K562 (cell line): ENCODE results near the gene ZNF667. TPM values are rescaled to one million over a fixed set of nuclear protein-coding genes. Genes with fewer than 3 reads are reported as not detected.

Experiments used
- ATAC-seq: fragments of 200-7000 bp; cut with Tn5 transposase; 3 replicates; pipeline ENCODE4 v1.9.1; 2020; ENCODE audit warnings: moderate library complexity
- BruUV-seq: library from RNA; stranded (reverse); fragments of 400-500 nt; replicated peaks from 2 replicates; lab custom pipeline; 2021; lab: Mats Ljungman, UMichigan
- CTCF ChIA-PET: fragments of 300-600 bp; formaldehyde crosslinking; extraction: SDS; loops from one replicate; lab custom pipeline; 2021; ENCODE audit warnings: low intra/inter-chr PET ratio; lab: Yijun Ruan, JAX
- POLR2A ChIA-PET: fragments of 300-600, 350-650 bp; sonication (Branson Sonifier 250); formaldehyde crosslinking; extraction: SDS; loops from one replicate; lab custom pipeline; 2021; ENCODE audit warnings: antibody characterized with exemption, inconsistent platforms; lab: Yijun Ruan, JAX
- DNase-seq, 4 experiments: peaks; one replicate each; pipeline versions ENCODE4 v3.0.0 to v3.0.0-alpha.2; 2011 to 2018; ENCODE audit warnings: low spot score in 3 of 4, mixed read lengths in 3 of 4; ENCODE audit errors: extremely low read depth in 1 of 4
- FAIRE-seq: peaks from 2 replicates; lab custom pipeline; 2011; peaks lifted over from hg19 to GRCh38; lab: Jason Lieb, UNC
- H2AFZ ChIP-seq: 2 replicates; pipeline ENCODE4 v1.6.0; 2011; ENCODE audit warnings: low read depth, low read length, control low read depth, inconsistent platforms
- H3K27ac ChIP-seq: fragments of 200-600 bp; 3 replicates; pipeline ENCODE4 v1.8.0; 2011; ENCODE audit warnings: low read depth, mild to moderate bottlenecking, control low read depth, inconsistent platforms, low read length, moderate library complexity, mixed read lengths; ENCODE audit errors: extremely low read depth
- H3K27me3 ChIP-seq, 2 experiments: fragments of 300-600 bp in 1 of 2; 2 replicates in 1 of 2; 3 replicates in 1 of 2; pipeline versions ENCODE4 v1.6.0 to v1.8.0; 2011; ENCODE audit warnings: inconsistent platforms in 2 of 2, low read length in 2 of 2, mild to moderate bottlenecking in 1 of 2, mixed read lengths in 1 of 2, moderate library complexity in 1 of 2; ENCODE audit not compliant: control insufficient read depth in 2 of 2, insufficient read depth in 2 of 2
- H3K36me3 ChIP-seq: fragments of 300-600 bp; 3 replicates; pipeline ENCODE4 v1.8.0; 2011; ENCODE audit warnings: mild to moderate bottlenecking, low read length, inconsistent platforms; ENCODE audit not compliant: control insufficient read depth, insufficient read depth
- H3K4me1 ChIP-seq, 2 experiments: fragments of 200-600 bp in 1 of 2; replicated peaks in 1 of 2; 2 replicates in 1 of 2; 3 replicates in 1 of 2; pipeline versions ENCODE4 v1.5.1 to v1.8.0; 2011; ENCODE audit warnings: inconsistent platforms in 2 of 2, low read length in 2 of 2, mild to moderate bottlenecking in 1 of 2, mixed read lengths in 1 of 2, moderate library complexity in 1 of 2; ENCODE audit not compliant: control insufficient read depth in 2 of 2, insufficient read depth in 2 of 2
- H3K4me2 ChIP-seq: 2 replicates; pipeline ENCODE4 v1.6.1; 2011; ENCODE audit warnings: low read length, control low read depth, inconsistent platforms, mixed read lengths; ENCODE audit not compliant: insufficient read depth
- H3K4me3 ChIP-seq: fragments of 200-600 bp; sonication (generic), shearing (Covaris generic); 2 replicates; pipeline ENCODE4 v1.5.1; 2016; ENCODE audit warnings: control low read depth, inconsistent platforms
- H3K79me2 ChIP-seq: fragments of 200-600 bp; 3 replicates; pipeline ENCODE4 v1.8.0; 2011; ENCODE audit warnings: low read length, inconsistent platforms; ENCODE audit not compliant: control insufficient read depth, insufficient read depth
- H3K9ac ChIP-seq, 2 experiments: 2 replicates each; pipeline versions ENCODE4 v1.6.0 to v1.6.1; 2011; ENCODE audit warnings: low read depth in 2 of 2, low read length in 2 of 2, control low read depth in 1 of 2, inconsistent platforms in 1 of 2, mild to moderate bottlenecking in 1 of 2, mixed read lengths in 1 of 2; ENCODE audit not compliant: insufficient read depth in 1 of 2
- H3K9me1 ChIP-seq: one replicate; pipeline ENCODE4 v1.6.0; 2011; ENCODE audit warnings: inconsistent platforms, mild to moderate bottlenecking, low read length, moderate library complexity; ENCODE audit not compliant: control insufficient read depth, insufficient read depth
- H3K9me3 ChIP-seq: replicated peaks from 2 replicates; pipeline ENCODE4 v1.5.1; 2011; ENCODE audit warnings: low read depth, low read length, inconsistent platforms; ENCODE audit not compliant: control insufficient read depth, insufficient read depth
- H4K20me1 ChIP-seq: replicated peaks from 2 replicates; pipeline ENCODE4 v1.6.1; 2011; ENCODE audit warnings: low read length, inconsistent platforms, mixed read lengths; ENCODE audit not compliant: control insufficient read depth, insufficient read depth
- CREB1 ChIP-seq, 2 experiments: sonication (generic) in 1 of 2; formaldehyde crosslinking in 1 of 2; IDR thresholded peaks; 2 replicates each; pipeline versions ENCODE4 v1.6.1 to v1.8.0; 2012 to 2022; ENCODE audit warnings: inconsistent platforms in 1 of 2, mild to moderate bottlenecking in 1 of 2, missing genetic modification reagents in 1 of 2, moderate library complexity in 1 of 2
- CREB5 ChIP-seq: fragments of 250-450 bp; sonication (Bioruptor Pico); IDR thresholded peaks from 2 replicates; pipeline ENCODE4 v1.5.0; 2020; ENCODE audit warnings: mild to moderate bottlenecking
- SRSF3 ChIP-seq: fragments of 200-400 bp; formaldehyde crosslinking; IDR thresholded peaks from 2 replicates; pipeline ENCODE4 v1.6.1; 2016; ENCODE audit warnings: mild to moderate bottlenecking, low read length, moderate library complexity; ENCODE audit not compliant: insufficient read depth
- TARDBP ChIP-seq: fragments of 450-650 bp; IDR thresholded peaks from 2 replicates; pipeline ENCODE4 v1.6.1; 2016
- whole genome bisulfite sequencing: fragments of 100-300 bp; shearing (Covaris generic); methylation state at CpG from one replicate; pipeline ENCODE4 v1.1.6; 2016; ENCODE audit warnings: low coverage, mixed read lengths; ENCODE audit not compliant: insufficient coverage; ENCODE audit errors: missing lambda C conversion rate; 5-methylcytosine and 5-hydroxymethylcytosine counted together
- in situ Hi-C: fragments of 300-500 bp; cut with MboI; formaldehyde crosslinking; loops from 4 replicates; pipeline ENCODE4 v1.15.0; 2018; ENCODE audit warnings: inconsistent platforms, mixed read lengths
- intact Hi-C: fragments of 100-400 bp; cut with micrococcal nuclease; formaldehyde crosslinking; loops from 2 replicates; pipeline ENCODE4 v1.14.2; 2022
- polyA plus RNA-seq, 8 experiments: library from polyadenylated mRNA; depleted of rRNA in 4 of 8; stranded (reverse) in 5 of 8; unstranded in 3 of 8; fragments of >200 nt; fragmentation: Nextera tagmentation in 2 of 8; fragmentation: Illumina TruSeq in 1 of 8; extraction: Ambion mirVana in 2 of 8; extraction: Trizol in 1 of 8; gene quantifications; 2 replicates each; pipeline versions ENCODE4 v1.2.1 to v1.2.3, GENCODE V29; 2011 to 2014; ENCODE audit warnings: inconsistent platforms in 1 of 8, missing spikeins in 1 of 8
- total RNA-seq, 7 experiments: library from RNA; depleted of rRNA in 6 of 7; stranded (reverse); fragments of >200 nt in 6 of 7; fragmentation: Illumina TruSeq in 2 of 7; extraction: Trizol in 2 of 7; gene quantifications; 2 replicates each; pipeline versions ENCODE4 v1.2.1 to v1.2.3, GENCODE V29; 2011 to 2021; ENCODE audit warnings: low replicate concordance in 1 of 7
- TF ChIP-seq, protein P1 (sequence below): sonication (generic); formaldehyde crosslinking; IDR thresholded peaks from 2 replicates; pipeline ENCODE4 v1.8.0; 2022; ENCODE audit warnings: mild to moderate bottlenecking, missing genetic modification reagents, borderline replicate concordance

ZNF667 gene
- total and polyA plus RNA-seq, 9 of the 15 experiments (the other 6 are each of a cell fraction or from before 2014, with no cell fraction given), result not detected

- no peaks in the 10 kb centered on the region for H3K27me3 ChIP-seq
- TF ChIP-seq CREB5 (CRISPR knock-in tag) (no peak), SRSF3 (no peak), TARDBP (no peak), CREB1 (IDR thresholded peaks at IDR 0.05) (no peak), CREB1 (CRISPR knock-in tag; IDR thresholded peaks at IDR 0.05) (no peak)
- TF ChIP-seq, protein P1, sequence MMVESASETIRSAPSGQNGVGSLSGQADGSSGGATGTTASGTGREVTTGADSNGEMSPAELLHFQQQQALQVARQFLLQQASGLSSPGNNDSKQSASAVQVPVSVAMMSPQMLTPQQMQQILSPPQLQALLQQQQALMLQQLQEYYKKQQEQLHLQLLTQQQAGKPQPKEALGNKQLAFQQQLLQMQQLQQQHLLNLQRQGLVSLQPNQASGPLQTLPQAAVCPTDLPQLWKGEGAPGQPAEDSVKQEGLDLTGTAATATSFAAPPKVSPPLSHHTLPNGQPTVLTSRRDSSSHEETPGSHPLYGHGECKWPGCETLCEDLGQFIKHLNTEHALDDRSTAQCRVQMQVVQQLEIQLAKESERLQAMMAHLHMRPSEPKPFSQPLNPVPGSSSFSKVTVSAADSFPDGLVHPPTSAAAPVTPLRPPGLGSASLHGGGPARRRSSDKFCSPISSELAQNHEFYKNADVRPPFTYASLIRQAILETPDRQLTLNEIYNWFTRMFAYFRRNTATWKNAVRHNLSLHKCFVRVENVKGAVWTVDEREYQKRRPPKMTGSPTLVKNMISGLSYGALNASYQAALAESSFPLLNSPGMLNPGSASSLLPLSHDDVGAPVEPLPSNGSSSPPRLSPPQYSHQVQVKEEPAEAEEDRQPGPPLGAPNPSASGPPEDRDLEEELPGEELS (CRISPR knock-in tag), result no peak
- no peaks in the 10 kb centered on the region for H3K79me2 ChIP-seq
- DNase-seq (no peak), ATAC-seq (no peak), FAIRE-seq (no peak)
- no peak overlapping the region for H3K4me2 ChIP-seq
- H3K36me3 ChIP-seq, result no peaks in the 10 kb centered on the region
- no peak overlapping the region for H3K27ac ChIP-seq
- in situ Hi-C loops, result no loop called here
- H4K20me1 ChIP-seq, result no peaks in the 10 kb centered on the region
- no peaks in the 10 kb centered on the region for H3K9me3 ChIP-seq
- intact Hi-C loops, result no loop called here
- H3K4me1 ChIP-seq, result no peaks in the 10 kb centered on the region
- H3K9me1 ChIP-seq, result no peaks in the 10 kb centered on the region
- H3K4me3 ChIP-seq, result no peak overlapping the region
- 0% methylated on average over 2 of the region's 3 CpGs for WGBS
- no peak overlapping the region for H3K9ac ChIP-seq
- CTCF ChIA-PET, result no interaction called here
- H2AFZ ChIP-seq, result no peak overlapping the region
- BruUV-seq, result no TSS peak
- POLR2A ChIA-PET, result no interaction called here
These were observed 14.3 kb upstream of the ZNF667 start for GRCh38 chr19:56491399-56491798.
